Astrocyte (in vitro differentiated cells and primary cell): Measurements from ENCODE around the gene PPM1L.

Experiments
- EZH2 ChIP-seq: IDR thresholded peaks from 2 replicates; pipeline ENCODE4 v1.6.1; 2012; ENCODE audit warnings: mild to moderate bottlenecking, low read length, inconsistent platforms; ENCODE audit not compliant: insufficient read depth
- TF ChIP-seq, protein P1 (sequence below): IDR thresholded peaks from 2 replicates; pipeline ENCODE4 v1.5.1; 2011; ENCODE audit warnings: low read depth, mild to moderate bottlenecking, inconsistent platforms, low read length, moderate library complexity; ENCODE audit not compliant: insufficient read depth

DNA sequence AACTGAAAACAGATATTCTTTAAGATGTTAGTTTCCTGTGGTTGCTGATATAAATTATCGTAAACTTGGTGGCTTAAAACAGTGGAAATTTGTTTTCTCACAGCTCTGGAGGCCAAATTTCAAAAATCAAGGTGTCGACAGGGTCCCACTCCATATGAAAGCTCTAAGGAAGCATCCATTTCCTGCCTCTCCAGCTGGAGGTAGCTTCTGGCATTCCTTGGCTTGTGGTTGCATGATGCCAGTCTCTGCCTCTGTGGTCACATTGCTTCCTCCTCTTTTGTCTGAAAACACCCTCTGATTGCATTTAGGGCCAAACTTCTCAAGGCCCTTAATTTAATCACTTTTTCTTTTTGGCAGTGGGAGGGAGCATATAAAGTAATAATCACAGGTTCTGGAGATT lies 96.8 kb downstream of the PPM1L start:
- no peak for TF ChIP-seq EZH2
- TF ChIP-seq, protein P1, sequence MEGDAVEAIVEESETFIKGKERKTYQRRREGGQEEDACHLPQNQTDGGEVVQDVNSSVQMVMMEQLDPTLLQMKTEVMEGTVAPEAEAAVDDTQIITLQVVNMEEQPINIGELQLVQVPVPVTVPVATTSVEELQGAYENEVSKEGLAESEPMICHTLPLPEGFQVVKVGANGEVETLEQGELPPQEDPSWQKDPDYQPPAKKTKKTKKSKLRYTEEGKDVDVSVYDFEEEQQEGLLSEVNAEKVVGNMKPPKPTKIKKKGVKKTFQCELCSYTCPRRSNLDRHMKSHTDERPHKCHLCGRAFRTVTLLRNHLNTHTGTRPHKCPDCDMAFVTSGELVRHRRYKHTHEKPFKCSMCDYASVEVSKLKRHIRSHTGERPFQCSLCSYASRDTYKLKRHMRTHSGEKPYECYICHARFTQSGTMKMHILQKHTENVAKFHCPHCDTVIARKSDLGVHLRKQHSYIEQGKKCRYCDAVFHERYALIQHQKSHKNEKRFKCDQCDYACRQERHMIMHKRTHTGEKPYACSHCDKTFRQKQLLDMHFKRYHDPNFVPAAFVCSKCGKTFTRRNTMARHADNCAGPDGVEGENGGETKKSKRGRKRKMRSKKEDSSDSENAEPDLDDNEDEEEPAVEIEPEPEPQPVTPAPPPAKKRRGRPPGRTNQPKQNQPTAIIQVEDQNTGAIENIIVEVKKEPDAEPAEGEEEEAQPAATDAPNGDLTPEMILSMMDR = no peak
